GM21360 (cell line): ENCODE data around the gene PNLIPRP2.

Experiments used
- ATAC-seq: cut with Tn5 transposase; IDR thresholded peaks from one replicate; pipeline ENCODE4 v1.9.1; 2021; ENCODE audit warnings: mild to moderate bottlenecking, moderate library complexity; ENCODE audit not compliant: unreplicated experiment

The PNLIPRP2 gene

DNA sequence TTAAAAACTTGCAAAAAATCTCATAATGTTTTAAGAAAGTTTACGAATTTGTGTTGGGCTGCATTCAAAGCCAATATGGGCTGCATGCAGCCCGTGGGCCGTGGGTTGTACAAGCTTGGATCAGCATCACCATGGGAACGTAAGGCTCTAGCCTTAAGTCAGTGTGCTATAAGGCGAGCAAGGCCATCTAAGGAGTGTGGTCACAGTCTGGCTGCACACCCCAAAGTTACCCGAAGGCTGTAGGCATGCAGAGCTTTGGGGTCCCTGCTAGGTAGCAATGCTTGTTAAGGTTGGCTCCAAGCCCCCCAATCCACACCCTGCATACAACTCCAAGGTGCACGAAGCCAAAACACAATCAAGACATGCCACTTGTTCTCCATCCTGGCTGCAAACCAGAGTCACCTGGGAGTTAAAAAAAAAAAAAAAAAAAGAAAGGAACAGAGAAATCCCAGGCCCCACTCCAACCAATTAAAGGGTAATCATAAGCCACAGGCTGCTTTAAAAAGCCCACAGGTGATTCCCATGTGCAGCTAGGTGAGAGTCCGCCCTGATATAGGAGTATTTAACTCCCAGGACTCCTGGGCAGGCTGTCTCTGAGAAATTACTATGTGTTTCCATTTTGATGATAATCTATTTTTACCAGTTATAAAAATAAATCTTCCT is 8.5 kb upstream of the PNLIPRP2 start:
- ATAC-seq: no peak

DNA sequence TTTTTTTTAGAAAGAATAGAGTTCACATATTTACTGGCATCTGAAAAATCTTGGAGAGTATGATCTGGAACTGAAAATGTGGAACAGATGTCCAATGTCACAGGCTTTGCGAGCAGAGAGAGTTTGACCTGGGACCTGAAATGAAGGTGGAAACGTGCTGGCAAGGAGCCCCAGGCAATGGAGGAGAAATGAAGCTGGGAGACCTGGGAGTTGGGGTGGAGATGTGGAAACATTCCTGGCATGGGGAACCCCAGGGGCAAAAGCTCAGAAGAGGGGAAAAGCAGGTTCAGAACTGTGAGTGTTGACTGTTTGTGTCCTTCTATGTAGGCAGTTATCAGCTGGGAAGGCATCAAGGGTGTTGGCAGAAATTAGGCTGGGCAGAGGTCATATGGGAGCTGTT is 7.3 kb upstream of the PNLIPRP2 start:
- no peak for ATAC-seq

DNA sequence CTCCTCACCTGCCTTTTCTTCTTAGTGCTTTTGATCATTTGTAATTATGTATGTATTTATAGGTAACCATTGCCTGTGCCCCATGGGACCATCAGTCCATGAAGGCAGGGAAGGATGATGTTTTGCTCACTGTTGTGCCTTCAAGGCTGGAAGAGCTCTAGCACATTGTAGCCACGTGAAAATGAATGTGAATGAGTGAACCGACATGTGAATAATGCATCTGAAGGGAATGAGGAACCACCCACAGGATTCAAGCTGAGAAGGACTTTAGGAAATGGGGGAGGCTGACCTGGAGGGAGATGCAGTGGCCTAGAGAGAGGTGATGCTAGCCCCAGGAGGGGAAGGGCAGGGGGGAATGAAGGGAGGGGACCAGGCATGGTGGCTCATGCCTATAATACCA is 6.0 kb upstream of the PNLIPRP2 start:
- no peak for ATAC-seq

DNA sequence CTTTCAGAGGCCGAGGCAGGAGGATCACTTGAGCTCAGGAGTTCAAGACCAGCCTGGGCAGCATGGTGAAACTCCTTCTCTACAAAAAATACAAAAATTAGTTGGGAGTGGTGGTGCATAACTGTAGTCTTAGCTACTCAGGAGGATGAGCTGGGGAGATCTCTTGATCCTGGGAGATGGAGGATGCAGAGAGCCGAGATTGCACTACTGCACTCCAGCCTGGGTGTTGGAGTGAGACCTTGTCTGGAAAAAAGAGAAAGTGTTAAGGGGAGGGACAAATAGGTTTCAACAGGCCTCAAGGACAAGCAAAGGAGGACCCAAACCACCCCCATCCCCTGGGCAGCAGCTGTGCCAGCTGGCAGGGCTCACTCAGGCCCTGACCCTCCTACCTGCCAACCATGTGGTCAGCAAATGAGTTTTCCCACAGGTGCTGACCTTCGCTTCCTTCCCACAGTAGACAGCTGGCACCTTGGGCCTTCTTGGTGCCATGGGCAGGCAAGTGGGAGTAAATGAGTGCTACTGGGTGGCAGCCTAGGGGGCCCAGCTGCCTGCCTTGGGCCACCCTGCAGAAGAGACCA is 5.5 kb upstream of the PNLIPRP2 start:
- ATAC-seq: no peak

DNA sequence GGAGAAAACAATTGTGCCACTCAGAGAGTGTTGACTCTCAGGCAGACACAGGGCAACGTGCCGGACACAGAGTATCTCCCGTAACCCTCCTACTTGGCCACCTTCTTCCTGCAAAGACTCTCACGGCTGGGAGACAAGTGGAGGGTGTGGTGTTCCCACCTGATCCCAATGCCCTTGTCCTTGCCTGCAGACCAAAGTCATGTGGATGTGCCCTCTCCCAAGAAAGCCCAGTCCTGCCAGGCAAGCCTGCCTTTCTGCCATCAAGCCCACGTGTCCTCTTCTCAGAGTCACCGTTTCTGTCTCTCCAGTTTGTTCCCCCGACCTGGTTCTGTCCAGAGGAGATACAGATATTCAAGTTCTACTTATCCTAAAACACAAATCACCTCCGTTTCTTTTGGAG is 723 bp downstream of the PNLIPRP2 start:
- no peak for ATAC-seq

DNA sequence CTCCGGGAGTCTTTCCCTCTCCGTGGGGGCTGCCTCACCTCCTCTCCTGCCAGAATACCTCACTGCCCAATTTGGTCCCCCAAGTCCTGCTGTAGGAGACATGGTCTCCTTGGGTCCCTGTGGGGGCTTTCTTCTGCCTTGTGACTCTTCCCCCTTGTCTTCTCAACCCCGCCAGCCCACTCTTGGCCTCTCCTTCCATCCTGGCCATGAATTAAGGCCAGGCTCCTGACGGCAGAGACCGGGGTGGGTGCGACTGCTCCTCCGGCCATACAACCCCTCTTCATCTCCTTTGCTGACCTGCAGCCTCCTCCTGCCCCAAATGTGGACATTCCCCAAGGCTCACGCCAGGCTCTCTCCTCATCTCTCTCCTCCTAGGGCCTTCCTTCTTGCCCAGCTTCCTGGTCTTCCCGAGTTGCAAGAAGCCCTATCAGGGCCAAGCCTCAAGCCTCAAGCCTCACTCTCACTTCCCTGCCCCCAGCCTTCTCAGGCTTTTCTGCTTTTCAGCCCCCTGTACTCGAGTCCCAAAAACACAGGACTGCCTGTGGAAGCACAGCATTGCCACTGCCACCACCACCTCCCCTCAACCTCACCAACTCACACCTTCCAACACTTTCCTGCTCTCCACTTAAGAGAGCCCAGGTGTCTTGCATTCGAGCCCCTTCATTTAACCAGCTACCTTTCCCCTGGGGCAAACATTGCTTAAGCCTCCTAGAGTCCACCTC is 1.3 kb downstream of the PNLIPRP2 start:
- ATAC-seq: no peak

DNA sequence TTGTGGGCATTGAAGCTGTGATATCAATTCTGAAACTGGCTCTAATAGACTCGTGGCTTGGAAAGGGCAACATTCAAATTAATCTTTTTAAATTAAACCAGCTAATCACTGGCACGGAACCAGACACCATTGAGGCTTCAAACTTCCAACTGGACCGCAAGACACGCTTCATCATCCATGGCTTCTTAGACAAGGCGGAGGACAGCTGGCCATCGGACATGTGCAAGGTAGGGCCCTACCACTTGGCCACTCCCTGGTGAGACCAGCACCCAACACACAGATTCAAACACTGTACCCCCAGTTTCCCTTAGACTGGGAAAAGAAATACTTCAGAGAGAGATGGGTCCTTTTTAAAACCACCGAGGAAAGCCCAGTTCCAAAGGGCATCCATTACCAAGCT is 5.1 kb downstream of the PNLIPRP2 start:
- ATAC-seq: no peak

DNA sequence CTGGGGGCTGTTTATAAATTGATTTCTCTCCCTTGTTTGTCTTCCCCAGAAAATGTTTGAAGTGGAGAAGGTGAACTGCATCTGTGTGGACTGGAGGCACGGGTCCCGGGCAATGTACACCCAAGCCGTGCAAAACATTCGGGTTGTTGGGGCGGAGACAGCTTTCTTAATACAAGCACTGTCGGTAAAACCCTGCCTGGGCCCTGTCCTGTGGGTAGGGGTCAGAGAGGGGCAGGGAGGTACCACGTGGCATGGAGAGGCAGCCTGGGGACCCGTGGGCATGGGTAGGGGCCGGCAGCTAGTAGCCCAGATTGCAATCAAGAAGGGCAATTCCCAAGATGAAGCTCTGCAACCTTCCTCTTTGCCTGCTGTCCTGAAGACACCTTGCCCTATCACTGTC is 6.1 kb downstream of the PNLIPRP2 start:
- no peak for ATAC-seq

DNA sequence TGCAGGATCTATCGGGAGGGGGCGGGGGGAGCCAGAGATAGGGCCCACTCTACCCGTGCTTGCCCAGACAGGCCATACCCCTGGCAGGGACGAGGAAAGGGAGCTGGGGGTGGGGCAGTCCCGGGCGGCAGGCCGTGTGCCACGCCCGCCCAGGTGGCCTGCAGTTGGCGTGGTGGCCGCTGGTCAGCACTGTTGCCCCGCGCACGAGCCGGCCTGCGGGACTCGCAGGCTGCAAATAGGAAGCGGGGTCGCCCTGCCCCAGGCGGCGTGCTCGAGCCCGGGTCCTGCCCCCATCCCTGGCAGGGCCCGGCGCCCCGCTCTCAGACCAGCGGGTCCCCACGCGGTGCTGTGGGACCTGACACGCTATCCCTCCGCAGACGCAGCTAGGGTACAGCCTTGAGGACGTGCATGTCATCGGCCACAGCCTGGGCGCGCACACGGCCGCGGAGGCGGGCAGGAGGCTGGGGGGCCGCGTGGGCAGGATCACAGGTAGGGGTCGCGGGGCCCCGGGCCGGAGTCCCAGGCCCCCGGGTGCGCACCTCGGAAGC is 6.7 kb downstream of the PNLIPRP2 start:
- no peak for ATAC-seq

DNA sequence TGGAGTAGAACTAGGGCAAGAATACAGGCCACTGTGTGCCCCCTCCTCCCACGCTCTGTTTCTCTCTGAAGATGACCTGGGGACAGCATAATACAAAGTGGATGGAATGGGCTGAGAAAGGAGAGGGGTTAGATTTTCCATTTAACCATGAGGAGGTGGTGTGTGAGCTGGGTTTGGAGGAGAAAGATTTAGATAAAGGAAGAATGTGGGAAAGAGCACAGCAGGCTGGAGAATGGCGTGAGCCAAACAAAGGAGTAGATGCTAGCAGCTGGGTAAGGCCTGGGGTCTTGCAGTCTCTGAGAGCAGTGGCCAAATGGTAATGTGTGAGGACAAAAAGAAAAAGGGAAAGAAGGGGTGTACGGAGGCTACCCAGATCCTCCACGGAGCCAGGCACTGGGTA is 8.6 kb downstream of the PNLIPRP2 start:
- ATAC-seq: no peak

DNA sequence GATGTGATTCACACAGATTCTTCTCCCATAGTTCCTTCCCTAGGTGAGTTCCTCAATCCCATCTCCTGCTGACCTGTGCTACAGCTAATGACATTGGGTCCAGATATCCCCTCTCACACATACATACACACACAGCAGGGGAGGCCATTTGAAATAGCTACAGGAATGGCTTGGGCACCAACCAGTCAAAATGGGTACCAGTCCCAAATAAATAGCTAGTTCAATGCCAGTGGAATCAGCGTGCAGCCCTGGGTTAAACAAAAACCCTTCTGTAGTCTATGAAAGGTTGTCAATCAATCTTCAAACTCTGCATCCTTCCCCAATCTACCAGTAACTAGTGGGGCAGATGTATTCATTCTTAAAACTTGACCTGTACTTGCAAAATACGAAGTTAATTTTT is 9.3 kb downstream of the PNLIPRP2 start:
- no peak for ATAC-seq

DNA sequence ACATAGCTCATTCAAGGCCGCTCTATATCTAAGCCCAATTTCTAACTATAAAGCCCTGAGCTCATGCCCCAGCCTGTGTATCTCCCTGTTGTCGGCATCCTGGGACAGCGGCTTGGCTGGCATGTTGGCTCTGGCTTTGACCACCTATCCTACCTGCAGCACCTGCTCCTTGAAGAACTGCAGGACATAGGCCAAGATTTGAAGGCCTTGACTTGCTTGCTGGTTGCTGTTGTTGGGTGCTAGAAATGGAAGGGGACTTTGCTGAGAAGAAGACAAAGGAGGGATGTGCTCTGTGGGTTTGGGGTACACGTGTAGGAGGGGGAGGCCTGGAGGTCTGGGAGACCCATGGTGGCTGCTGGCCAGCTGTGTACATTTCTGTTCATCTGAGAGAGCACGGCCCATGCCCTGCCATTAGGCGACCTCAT is 11.1 kb downstream of the PNLIPRP2 start:
- no peak for ATAC-seq

DNA sequence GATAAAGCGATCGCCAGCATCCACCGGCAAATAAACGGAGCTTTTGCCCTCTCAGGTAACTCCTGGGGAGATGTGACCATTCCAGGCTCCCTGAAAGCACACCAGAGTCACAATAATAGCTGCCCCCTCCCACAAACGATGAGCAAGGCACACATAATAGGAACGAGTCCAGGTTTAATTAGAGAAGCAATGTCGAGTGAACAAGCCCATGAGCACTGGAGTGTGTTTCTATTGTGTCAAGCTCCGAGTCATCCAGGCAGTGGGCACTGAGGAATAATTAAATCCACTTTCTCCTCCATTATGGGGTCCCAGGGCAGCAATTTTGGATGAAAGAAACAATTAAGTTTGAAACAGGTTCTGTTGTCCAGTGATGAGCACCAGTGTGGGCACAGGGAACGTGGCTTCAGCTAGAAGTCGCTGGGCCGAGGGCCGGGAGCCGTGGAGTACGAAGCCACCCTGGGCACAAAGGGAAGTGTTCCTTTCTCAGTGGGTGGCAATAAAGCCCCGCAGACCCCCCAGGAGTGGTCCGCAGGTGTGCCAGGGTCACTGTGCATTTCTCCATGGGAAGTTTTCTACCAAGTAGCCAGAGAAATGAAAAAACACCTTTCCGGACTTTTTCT is 12.0 kb downstream of the PNLIPRP2 start:
- no peak for ATAC-seq

DNA sequence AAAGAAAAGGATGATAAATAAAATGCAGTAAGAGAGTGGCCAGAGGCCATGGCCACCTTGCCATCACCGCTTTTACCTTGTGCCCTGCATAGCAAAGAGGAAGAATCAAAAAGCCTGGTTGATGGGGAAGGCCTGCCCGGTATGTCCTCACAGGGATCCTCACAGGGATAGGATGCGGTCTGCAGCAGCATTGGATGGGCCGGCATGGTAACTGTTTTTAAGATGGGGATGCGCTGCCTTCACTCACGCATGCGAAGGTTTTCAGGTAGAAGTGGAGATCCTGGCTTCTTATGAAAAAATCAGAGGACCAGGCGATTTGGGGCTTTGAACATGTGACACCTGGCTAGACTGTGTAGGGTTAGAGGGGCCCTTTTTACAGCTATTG is 12.5 kb downstream of the PNLIPRP2 start:
- no peak for ATAC-seq

DNA sequence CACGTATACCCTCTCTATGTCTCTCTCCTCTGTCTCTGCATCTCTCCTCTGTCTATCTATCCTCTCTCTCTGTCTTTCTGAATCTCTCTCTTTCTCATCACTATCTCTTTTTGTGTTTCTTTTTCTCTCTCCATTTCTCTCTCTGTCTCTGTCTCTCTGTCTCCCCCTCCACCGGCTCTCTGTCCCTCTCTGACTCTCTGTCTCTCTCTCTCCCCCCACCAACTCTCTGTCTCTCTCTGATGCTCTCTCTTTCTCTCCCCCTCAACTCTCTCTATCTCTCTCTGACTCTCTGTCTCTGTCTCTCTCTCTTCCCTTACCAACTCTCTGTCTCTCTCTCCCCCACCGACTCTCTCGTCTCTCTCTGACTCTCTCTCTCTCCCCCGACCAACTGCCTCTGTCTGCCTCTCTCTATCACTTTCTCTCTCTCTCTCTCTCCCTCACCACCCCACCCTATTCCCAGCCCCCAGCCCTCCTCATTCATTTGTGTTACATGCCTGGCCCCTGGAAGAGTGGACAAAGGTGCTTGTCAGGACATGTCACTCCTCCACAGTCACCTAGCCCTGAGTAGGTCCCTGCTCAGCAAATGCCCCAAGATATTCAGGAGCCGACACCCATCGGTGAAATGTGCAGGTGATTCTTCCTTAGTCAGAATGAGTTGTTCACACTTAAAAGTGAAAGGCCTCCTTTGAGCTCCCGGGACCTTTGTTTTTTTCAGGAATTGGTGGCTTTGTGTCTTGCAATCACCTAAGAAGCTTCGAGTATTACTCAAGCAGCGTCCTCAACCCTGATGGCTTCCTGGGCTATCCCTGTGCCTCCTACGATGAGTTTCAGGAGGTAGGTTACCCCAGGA is 13.6 kb downstream of the PNLIPRP2 start:
- no peak for ATAC-seq

DNA sequence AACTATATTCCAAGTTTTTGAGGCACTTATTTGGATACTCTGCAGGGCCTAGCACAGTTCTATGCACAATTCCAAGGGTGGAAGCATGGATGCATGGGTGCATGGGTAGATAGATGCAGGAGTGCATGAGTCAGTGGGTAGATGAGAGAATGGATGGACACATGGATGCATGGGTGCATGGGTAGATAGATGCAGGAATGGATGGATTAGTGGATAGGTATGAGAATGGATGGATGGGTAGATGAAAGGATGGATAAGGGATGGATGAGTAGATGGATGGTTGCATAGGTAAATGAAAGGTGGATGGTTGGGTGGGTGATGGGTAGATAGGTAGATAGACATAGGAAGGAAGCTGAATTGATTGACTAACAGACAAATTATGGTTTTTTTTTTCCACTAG is 15.6 kb downstream of the PNLIPRP2 start:
- ATAC-seq: no peak

DNA sequence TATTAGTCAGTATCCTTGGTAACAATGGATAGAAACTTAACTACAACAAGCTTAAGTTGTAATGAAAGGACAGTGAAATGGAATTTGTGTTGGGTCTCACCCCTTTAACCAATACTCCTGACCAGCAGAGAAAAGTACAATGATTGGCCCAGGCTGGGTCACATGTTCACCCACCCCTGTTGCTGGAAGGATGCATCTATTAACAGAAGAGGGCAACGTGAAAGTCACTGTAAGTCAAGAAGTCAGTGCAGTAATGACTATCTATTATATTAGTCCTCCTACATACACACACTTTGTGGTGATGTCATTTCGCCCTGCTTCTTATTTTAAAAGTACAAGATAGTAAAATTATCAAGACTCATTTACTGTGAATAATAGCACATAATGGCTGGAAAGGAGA is 16.2 kb downstream of the PNLIPRP2 start:
- no peak for ATAC-seq

DNA sequence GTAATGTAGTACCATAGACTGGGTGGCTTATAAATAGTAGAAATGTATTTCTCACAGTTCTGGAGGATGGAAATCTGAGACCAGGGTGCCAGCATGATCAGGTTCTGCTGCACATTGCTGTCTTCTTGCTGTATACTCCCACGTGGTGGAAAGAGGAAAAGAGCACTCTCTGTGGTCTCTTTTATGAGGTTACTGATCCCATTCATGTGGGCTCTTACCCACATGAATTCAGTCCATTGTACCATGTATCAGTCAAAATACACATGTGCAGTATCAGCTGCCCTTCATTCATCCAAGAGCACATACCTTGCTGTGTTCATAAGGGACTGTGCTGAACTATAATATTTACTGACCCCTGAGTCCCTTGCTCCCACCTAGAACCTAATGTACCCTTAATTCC is 17.1 kb downstream of the PNLIPRP2 start:
- ATAC-seq: peak; percentile 60

DNA sequence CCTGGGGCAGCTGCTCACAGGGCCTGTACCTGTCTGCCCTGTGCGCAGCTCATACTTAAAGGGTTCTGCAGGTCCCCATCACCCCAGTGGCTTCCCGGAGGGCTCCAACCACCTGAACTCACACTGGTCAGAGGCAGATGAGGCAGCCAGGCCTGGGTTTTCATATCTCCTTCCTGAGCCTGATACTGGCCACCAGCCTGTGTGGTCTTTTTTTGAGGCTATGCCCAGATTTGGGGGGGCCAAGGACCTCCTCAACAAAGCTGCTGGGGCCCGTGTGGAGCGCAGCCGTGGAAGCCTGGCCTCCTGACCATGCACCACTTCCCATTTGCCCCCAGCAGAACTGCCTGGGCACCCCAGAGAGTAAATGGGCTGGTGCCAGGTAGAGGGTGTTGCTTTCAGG is 25.7 kb downstream of the PNLIPRP2 start:
- no peak for ATAC-seq

DNA sequence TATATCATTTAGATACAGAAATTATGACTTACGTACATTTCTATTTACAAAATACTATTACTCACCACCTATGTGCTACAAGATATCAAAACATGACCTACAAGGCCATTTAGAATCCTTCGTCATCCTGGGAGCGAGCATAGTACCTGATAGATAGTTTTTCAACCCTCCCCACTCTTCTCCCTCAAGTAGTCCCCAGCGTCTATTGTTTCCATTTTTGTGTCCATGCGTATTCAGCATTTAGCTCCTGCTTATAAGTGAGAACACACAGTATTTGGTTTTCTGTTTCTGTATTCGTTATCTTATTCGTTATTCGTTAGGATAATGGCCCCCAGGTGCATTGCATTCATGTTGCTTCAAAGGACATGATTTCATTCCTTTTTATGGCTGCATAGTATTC is 28.1 kb downstream of the PNLIPRP2 start:
- ATAC-seq: no peak

DNA sequence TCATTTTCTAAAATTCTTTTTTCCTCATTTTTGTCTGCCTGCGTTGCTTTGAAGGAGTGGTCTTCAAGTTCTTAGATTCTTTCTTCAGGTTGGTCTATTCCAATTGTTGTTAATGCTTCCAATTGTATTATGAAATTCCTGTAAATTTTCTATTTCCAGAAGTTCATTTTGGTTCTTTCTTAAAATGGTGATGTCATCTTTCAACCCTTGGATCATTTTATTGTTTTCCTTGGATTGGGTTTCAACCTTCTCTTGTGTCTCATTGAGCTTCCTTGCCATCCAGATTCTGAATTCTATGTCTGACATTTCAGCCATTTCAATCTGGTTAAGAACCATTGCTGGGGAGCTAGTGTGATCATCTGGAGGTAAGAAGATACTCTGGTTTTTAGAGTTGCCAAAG is 33.1 kb downstream of the PNLIPRP2 start:
- no peak for ATAC-seq
